Neutrophil (primary cell): ENCODE measurements around the gene FAM3B.
A peak's percentile ranks its signal among the peaks of the same experiment; 100 is the strongest.

Experiments used
- H3K27ac ChIP-seq: fragments of 200-600 bp; sonication (generic); 2 replicates; pipeline ENCODE4 v1.5.1; 2016; ENCODE audit warnings: mild to moderate bottlenecking, moderate library complexity
- H3K27me3 ChIP-seq: fragments of 200-600 bp; sonication (generic); 2 replicates; pipeline ENCODE4 v1.6.0; 2016; ENCODE audit warnings: mild to moderate bottlenecking
- H3K36me3 ChIP-seq: fragments of 200-600 bp; sonication (generic); 2 replicates; pipeline ENCODE4 v1.5.1; 2017
- H3K4me1 ChIP-seq, 2 experiments: fragments of 200-600 bp in 1 of 2; sonication (generic) in 1 of 2; 1 replicate in 1 of 2; 2 replicates in 1 of 2; pipeline versions ENCODE4 v1.5.1 to v1.6.1; 2013 to 2016; ENCODE audit warnings: low read depth in 1 of 2, low read length in 1 of 2, mild to moderate bottlenecking in 1 of 2, moderate library complexity in 1 of 2; ENCODE audit not compliant: control insufficient read depth in 1 of 2, insufficient read depth in 1 of 2
- H3K4me3 ChIP-seq, 2 experiments: fragments of 200-600 bp in 1 of 2; sonication (generic) in 1 of 2; 1 replicate in 1 of 2; 2 replicates in 1 of 2; pipeline ENCODE4 v1.5.1; 2013 to 2016; ENCODE audit warnings: low read depth in 1 of 2, low read length in 1 of 2, mild to moderate bottlenecking in 1 of 2, moderate library complexity in 1 of 2
- H3K9me3 ChIP-seq: fragments of 200-600 bp; sonication (generic); 2 replicates; pipeline ENCODE4 v1.5.1; 2016
- TF ChIP-seq, protein P1 (sequence below): fragments of 200-600 bp; sonication (generic); IDR thresholded peaks from 2 replicates; pipeline ENCODE4 v1.5.1; 2016; ENCODE audit warnings: antibody characterized with exemption

FAM3B gene

DNA sequence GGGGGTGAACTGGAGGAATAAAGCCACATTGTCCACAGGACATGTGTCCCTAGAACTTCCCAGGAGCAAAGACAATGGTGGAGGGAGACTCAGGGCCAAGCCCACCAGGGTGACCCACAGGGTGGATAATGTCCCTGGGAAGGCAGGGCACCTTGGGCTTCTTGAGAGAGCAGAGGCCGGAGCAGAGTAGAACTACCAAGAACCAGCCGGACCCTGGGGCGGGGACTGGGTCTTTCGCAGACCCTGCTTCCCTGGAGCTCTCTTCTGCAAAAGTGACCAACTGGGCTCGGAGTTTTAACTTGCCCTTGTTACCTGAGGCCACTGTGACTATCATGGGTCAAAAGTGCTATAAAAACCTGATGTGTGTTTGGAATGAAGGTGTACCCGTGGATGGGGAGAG lies 875 bp upstream of the FAM3B start:
- Histone ChIP-seq H3K27ac (no peak overlapping the region), H3K36me3 (no peaks in the 10 kb centered on the region), H3K27me3 (peaks cover 87% of the 10 kb centered on the region), H3K9me3 (no peaks in the 10 kb centered on the region), H3K4me1 (peaks cover 0 to 4% of the 10 kb centered on the region in 2 experiments), H3K4me3 (no peak overlapping the region)
- TF ChIP-seq, protein P1, sequence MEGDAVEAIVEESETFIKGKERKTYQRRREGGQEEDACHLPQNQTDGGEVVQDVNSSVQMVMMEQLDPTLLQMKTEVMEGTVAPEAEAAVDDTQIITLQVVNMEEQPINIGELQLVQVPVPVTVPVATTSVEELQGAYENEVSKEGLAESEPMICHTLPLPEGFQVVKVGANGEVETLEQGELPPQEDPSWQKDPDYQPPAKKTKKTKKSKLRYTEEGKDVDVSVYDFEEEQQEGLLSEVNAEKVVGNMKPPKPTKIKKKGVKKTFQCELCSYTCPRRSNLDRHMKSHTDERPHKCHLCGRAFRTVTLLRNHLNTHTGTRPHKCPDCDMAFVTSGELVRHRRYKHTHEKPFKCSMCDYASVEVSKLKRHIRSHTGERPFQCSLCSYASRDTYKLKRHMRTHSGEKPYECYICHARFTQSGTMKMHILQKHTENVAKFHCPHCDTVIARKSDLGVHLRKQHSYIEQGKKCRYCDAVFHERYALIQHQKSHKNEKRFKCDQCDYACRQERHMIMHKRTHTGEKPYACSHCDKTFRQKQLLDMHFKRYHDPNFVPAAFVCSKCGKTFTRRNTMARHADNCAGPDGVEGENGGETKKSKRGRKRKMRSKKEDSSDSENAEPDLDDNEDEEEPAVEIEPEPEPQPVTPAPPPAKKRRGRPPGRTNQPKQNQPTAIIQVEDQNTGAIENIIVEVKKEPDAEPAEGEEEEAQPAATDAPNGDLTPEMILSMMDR = no peak

DNA sequence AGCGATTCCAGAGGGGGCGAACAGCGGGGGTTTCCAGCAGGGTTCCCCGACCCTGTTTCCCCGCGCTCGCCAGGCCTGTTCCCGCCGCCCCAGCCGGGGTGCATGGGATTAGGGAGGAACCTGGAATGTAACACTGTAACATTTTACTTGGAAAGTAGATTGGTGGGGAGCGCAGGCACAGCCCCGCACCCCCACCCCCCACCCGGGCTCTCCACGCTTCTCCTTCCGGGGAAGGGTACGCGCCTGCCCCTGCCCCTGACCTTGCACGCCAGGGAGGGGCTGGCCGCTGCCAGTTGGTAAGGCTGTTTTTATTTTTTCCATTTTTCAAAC lies 427 bp downstream of the FAM3B start:
- Histone ChIP-seq H3K27ac (no peak overlapping the region), H3K4me3 (peak overlapping the region; percentile 18 to 23)

GRCh38 chr21:41317458-41317857 lies 857 bp downstream of the FAM3B start:
- no peak overlapping the region for H3K27ac ChIP-seq
- no peaks in the 10 kb centered on the region for H3K9me3 ChIP-seq
- H3K27me3 ChIP-seq = peaks cover 78% of the 10 kb centered on the region
- H3K36me3 ChIP-seq = no peaks in the 10 kb centered on the region
- no peak overlapping the region for H3K4me3 ChIP-seq
- H3K4me1 ChIP-seq = peaks cover 0 to 4% of the 10 kb centered on the region in 2 experiments
- TF ChIP-seq, protein P1 = no peak

More for the DNA sequence above, 427 bp downstream of the FAM3B start:
- Histone ChIP-seq H3K9me3 (no peaks in the 10 kb centered on the region), H3K4me1 (peaks cover 0 to 4% of the 10 kb centered on the region in 2 experiments), H3K27me3 (peaks cover 82% of the 10 kb centered on the region), H3K36me3 (no peaks in the 10 kb centered on the region)
- TF ChIP-seq, protein P1 = no peak

DNA sequence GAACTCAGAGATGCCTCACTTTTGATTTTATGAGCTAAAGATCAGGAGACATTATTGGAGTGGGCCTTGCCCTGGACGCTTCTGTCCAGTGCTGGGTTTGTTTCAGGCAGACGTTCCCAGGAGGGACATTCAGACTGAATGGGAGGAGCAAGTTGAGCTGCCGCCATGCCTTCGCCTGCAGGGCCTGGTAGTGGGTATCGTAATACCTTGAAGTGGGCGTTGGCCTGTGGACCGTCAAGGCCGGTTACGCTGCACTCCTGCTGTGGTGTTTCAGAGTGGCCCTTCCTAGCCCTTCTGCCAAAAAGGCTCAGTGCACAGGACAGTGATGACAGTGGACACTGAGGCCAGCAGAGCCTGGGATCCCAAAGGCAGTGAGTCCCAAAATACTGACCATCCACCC lies 1.6 kb downstream of the FAM3B start:
- TF ChIP-seq, protein P1 = no peak
- no peak overlapping the region for H3K27ac ChIP-seq
- H3K4me1 ChIP-seq = peaks cover 0 to 4% of the 10 kb centered on the region in 2 experiments
- H3K9me3 ChIP-seq = no peaks in the 10 kb centered on the region
- no peak overlapping the region for H3K4me3 ChIP-seq
- H3K36me3 ChIP-seq = no peaks in the 10 kb centered on the region
- H3K27me3 ChIP-seq = peaks cover 73% of the 10 kb centered on the region

DNA sequence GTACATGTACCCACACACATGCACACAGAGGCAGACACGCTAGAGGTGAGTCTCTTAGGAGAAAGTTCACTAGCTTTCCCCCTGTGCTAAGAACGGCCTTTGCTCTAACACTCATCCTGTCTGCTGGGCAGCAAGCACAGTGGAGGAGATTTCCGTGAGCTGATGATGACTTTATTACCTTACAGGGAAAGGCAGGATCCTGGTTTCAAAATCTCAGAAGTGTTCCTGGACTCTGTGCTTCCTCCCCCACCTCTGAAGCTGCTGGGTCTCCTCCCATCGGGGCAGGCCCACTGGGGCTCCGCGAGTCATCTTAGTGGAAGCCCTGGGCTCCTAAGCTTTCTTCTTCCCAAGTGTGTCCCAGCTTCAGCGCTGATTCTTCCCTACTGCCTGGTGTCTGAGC lies 2.7 kb downstream of the FAM3B start:
- Histone ChIP-seq H3K36me3 (no peaks in the 10 kb centered on the region), H3K9me3 (no peaks in the 10 kb centered on the region), H3K27me3 (peaks cover 66% of the 10 kb centered on the region), H3K27ac (no peak overlapping the region), H3K4me3 (no peak overlapping the region), H3K4me1 (peaks cover 0 to 4% of the 10 kb centered on the region in 2 experiments)
- TF ChIP-seq, protein P1 = no peak
